GM12878 (cell line): ENCODE data around the gene BDH1. TPM values are rescaled to one million over a fixed set of nuclear protein-coding genes. Genes with fewer than 3 reads are reported as not detected.
"Not testable (repeated sequence)": the region's sequence is repeated elsewhere in the genome, so short reads cannot be mapped to it uniquely, and the experiment has no call there.

Source experiments
- ATAC-seq: fragments of 200-7000 bp; cut with Tn5 transposase; 3 replicates; pipeline ENCODE4 v1.9.1; 2020; ENCODE audit warnings: mild to moderate bottlenecking, moderate library complexity
- BruUV-seq: library from RNA; stranded (reverse); fragments of 400-500 nt; replicated peaks from 2 replicates; lab custom pipeline; 2021; lab: Mats Ljungman, UMichigan
- CTCF ChIA-PET: fragments of 300-600 bp; sonication (Branson Sonifier 250); formaldehyde crosslinking; extraction: SDS; loops from one replicate; lab custom pipeline; 2021; ENCODE audit warnings: inconsistent platforms; lab: Yijun Ruan, JAX
- POLR2A ChIA-PET: fragments of 350-600 bp; formaldehyde crosslinking; extraction: SDS; loops from one replicate; lab custom pipeline; 2021; ENCODE audit warnings: inconsistent platforms; lab: Charles Lee
- RAD21 ChIA-PET: fragments of 300-600 bp; sonication (Branson Sonifier 250); formaldehyde crosslinking; loops from one replicate; lab custom pipeline; 2023; ENCODE audit warnings: antibody characterized with exemption; ENCODE audit not compliant: unreplicated experiment; lab: Charles Lee
- SMC1A ChIA-PET: fragments of 300-600 bp; sonication (Branson Sonifier 250); formaldehyde crosslinking; loops from one replicate; lab custom pipeline; 2023; ENCODE audit not compliant: unreplicated experiment, uncharacterized antibody; lab: Charles Lee
- DNase-seq: peaks from one replicate; pipeline ENCODE4 v3.0.0-alpha.2; 2011; ENCODE audit warnings: low read depth, low spot score
- FAIRE-seq: peaks from 3 replicates; lab custom pipeline; 2011; peaks lifted over from hg19 to GRCh38; lab: Jason Lieb, UNC
- H2AFZ ChIP-seq: 2 replicates; pipeline ENCODE4 v1.6.0; 2011; ENCODE audit warnings: low read depth, low read length, control low read depth; ENCODE audit not compliant: control insufficient read depth
- H3K27ac ChIP-seq: 2 replicates; pipeline ENCODE4 v1.5.1; 2011; ENCODE audit warnings: control low read depth; ENCODE audit not compliant: control insufficient read depth, insufficient read depth
- H3K27me3 ChIP-seq, 2 experiments: replicated peaks in 1 of 2; 2 replicates each; pipeline versions ENCODE4 v1.6.0 to v1.6.1; 2011; ENCODE audit warnings: low read length in 1 of 2; ENCODE audit not compliant: control insufficient read depth in 2 of 2, insufficient read depth in 2 of 2
- H3K36me3 ChIP-seq, 2 experiments: 2 replicates each; pipeline ENCODE4 v1.5.1; 2011; ENCODE audit warnings: low read length in 1 of 2; ENCODE audit not compliant: control insufficient read depth in 2 of 2, insufficient read depth in 2 of 2
- H3K4me1 ChIP-seq: 2 replicates; pipeline ENCODE4 v1.6.1; 2011; ENCODE audit warnings: mild to moderate bottlenecking, low read length, moderate library complexity, mixed read lengths; ENCODE audit not compliant: control insufficient read depth, insufficient read depth
- H3K4me2 ChIP-seq: 2 replicates; pipeline ENCODE4 v1.6.0; 2011; ENCODE audit warnings: control low read depth; ENCODE audit not compliant: control insufficient read depth, insufficient read depth
- H3K4me3 ChIP-seq: fragments of 200-600 bp; sonication (generic); 2 replicates; pipeline ENCODE4 v1.5.1; 2016
- H3K79me2 ChIP-seq: 2 replicates; pipeline ENCODE4 v1.6.0; 2011; ENCODE audit warnings: low read length; ENCODE audit not compliant: control insufficient read depth, insufficient read depth
- H3K9ac ChIP-seq: 2 replicates; pipeline ENCODE4 v1.8.0; 2011; ENCODE audit warnings: low read length, control low read depth, mixed read lengths; ENCODE audit not compliant: control insufficient read depth, insufficient read depth
- H3K9me3 ChIP-seq: replicated peaks from 3 replicates; pipeline ENCODE4 v1.5.1; 2011; ENCODE audit warnings: mild to moderate bottlenecking, low read length; ENCODE audit not compliant: control insufficient read depth, insufficient read depth
- H4K20me1 ChIP-seq: 2 replicates; pipeline ENCODE4 v1.6.0; 2011; ENCODE audit not compliant: control insufficient read depth, insufficient read depth
- ATF2 ChIP-seq: IDR thresholded peaks from 2 replicates; pipeline ENCODE4 v1.6.1; 2012; ENCODE audit warnings: low read length, inconsistent platforms
- BACH1 ChIP-seq: fragments of 450-650 bp; IDR thresholded peaks from 2 replicates; pipeline ENCODE4 v1.6.1; 2017; ENCODE audit warnings: mild to moderate bottlenecking, borderline replicate concordance
- BCL11A ChIP-seq: IDR thresholded peaks from 2 replicates; pipeline ENCODE4 v1.6.1; 2011; ENCODE audit warnings: low read depth, low read length
- BCLAF1 ChIP-seq: fragments of 450-650 bp; IDR thresholded peaks from 2 replicates; pipeline ENCODE4 v1.6.1; 2017; ENCODE audit warnings: antibody characterized with exemption, mild to moderate bottlenecking, moderate library complexity
- CHD4 ChIP-seq: fragments of 200-600 bp; sonication (generic); IDR thresholded peaks from 2 replicates; pipeline ENCODE4 v1.6.1; 2016; ENCODE audit warnings: mild to moderate bottlenecking
- CREB1 ChIP-seq: IDR thresholded peaks from 2 replicates; pipeline ENCODE4 v1.6.1; 2012; ENCODE audit warnings: low read depth, mild to moderate bottlenecking, inconsistent platforms
- HDAC6 ChIP-seq: fragments of 200-600 bp; sonication (generic); IDR thresholded peaks from one replicate; pipeline ENCODE4 v1.8.0; 2017; ENCODE audit warnings: antibody characterized with exemption; ENCODE audit not compliant: unreplicated experiment
- KAT2A ChIP-seq: conservative IDR thresholded peaks from 2 replicates; pipeline ENCODE4 v1.6.1; 2011; ENCODE audit warnings: low read depth, low read length; ENCODE audit not compliant: control insufficient read depth
- NFYB ChIP-seq: IDR thresholded peaks from 2 replicates; pipeline ENCODE4 v1.6.1; 2011; ENCODE audit warnings: low read depth, mild to moderate bottlenecking, low read length, improper control_type of control experiment, moderate library complexity; ENCODE audit not compliant: insufficient read depth
- NRF1 ChIP-seq: conservative IDR thresholded peaks from 2 replicates; pipeline ENCODE4 v1.6.1; 2011; ENCODE audit warnings: mild to moderate bottlenecking, low read depth, low read length, improper control_type of control experiment
- POLR2AphosphoS5 ChIP-seq: IDR thresholded peaks from 2 replicates; pipeline ENCODE4 v1.6.1; 2011; ENCODE audit warnings: mild to moderate bottlenecking, low read length, inconsistent platforms
- RB1 ChIP-seq: fragments of 450-650 bp; formaldehyde crosslinking; IDR thresholded peaks from 2 replicates; pipeline ENCODE4 v1.6.1; 2017; ENCODE audit warnings: mild to moderate bottlenecking, borderline replicate concordance
- SMAD1 ChIP-seq: fragments of 450-650 bp; IDR thresholded peaks from 2 replicates; pipeline ENCODE4 v1.6.1; 2018; ENCODE audit warnings: mild to moderate bottlenecking, low read depth; ENCODE audit not compliant: partially characterized antibody
- WGBS: methylation state at CpG from one replicate; pipeline ENCODE4 v1.1.6; 2016; ENCODE audit warnings: low lambda C conversion rate; ENCODE audit not compliant: insufficient replicate concordance, insufficient coverage; ENCODE audit errors: missing lambda C conversion rate; 5-methylcytosine and 5-hydroxymethylcytosine counted together
- in situ Hi-C: fragments of 300-500 bp; cut with MboI; formaldehyde crosslinking; loops from 9 replicates; pipeline ENCODE4 v1.14.3; 2018; ENCODE audit warnings: mixed read lengths
- intact Hi-C: fragments of 100-400 bp; cut with micrococcal nuclease; formaldehyde crosslinking; loops from one replicate; pipeline ENCODE4 v1.14.2; 2022; ENCODE audit not compliant: unreplicated experiment
- polyA plus RNA-seq, 11 experiments: library from polyadenylated mRNA; depleted of rRNA in 4 of 11; unstranded in 6 of 11; stranded (reverse) in 5 of 11; fragments of >200 nt; fragmentation: Nextera tagmentation in 4 of 11; fragmentation: Illumina TruSeq in 1 of 11; extraction: Ambion mirVana in 4 of 11; extraction: Trizol in 1 of 11; gene quantifications; 1 replicate in 1 of 11; 2 replicates in 10 of 11; pipeline versions ENCODE4 v1.2.1 to v1.2.3, GENCODE V29; 2011 to 2016; ENCODE audit warnings: inconsistent platforms in 2 of 11, missing spikeins in 2 of 11, low read depth in 1 of 11
- total RNA-seq, 4 experiments: library from RNA; depleted of rRNA in 3 of 4; stranded (reverse); fragments of >200 nt in 3 of 4; fragmentation: Illumina TruSeq in 1 of 4; extraction: Trizol in 1 of 4; gene quantifications; 2 replicates each; pipeline versions ENCODE4 v1.2.1 to v1.2.3, GENCODE V29; 2013 to 2021

BDH1 gene
- total and polyA plus RNA-seq, 10 of the 15 experiments (the other 5 are each of a cell fraction or from before 2014, with no cell fraction given), result 11.3 to 84.5 (median 60.3) TPM

DNA sequence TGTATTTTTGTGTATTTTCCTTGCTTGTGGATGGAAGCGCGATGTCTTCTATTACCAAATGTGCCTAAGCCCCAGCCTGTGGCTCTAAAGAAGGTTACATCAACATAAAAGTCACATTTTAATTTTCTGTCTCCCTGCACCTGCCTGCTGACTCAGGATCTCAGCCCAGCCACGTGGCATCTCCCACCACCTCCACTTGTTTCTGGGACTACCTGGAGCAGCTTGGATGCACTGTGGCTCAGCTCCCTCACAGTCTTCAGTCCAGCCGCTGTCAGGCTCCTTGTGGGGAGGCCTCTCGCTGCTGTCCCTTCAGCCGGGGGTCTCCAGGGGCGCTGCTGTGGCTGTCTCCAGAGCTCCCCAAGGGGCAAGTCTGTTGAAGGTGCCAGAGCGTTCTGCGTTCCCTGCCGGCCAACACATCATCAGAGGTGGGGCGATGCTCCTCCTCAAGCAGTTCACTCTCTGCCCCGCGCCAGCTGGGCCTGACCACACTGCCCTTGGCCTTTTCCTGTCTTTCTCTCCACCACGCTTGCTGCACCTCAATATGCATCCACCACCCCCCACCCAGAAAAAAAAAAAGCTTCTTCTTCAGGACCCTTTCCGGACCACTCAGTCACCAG, 47.7 kb upstream of the BDH1 start:
- ChIA-PET POLR2A (no interaction called here), RAD21 (no interaction called here), SMC1A (no interaction called here), CTCF (no interaction called here)
- peaks cover 2% of the 10 kb centered on the region; the same call in 1 of the 2 replicates for H3K4me1 ChIP-seq
- H3K4me2 ChIP-seq, result no peak overlapping the region
- BruUV-seq, result no TSS peak
- H3K9me3 ChIP-seq, result no peaks in the 10 kb centered on the region
- ATAC-seq, result no peak
- no peak for FAIRE-seq
- peaks cover 6 to 7% of the 10 kb centered on the region in 2 experiments for H3K36me3 ChIP-seq
- H3K4me3 ChIP-seq, result no peak overlapping the region
- in situ Hi-C loops (no loop called here), intact Hi-C loops (no loop called here)
- no peaks in the 10 kb centered on the region for H3K27me3 ChIP-seq
- no peak for DNase-seq
- TF ChIP-seq BCLAF1, result no peak
- TF ChIP-seq ATF2, result no peak
- no peak for TF ChIP-seq NFYB
- TF ChIP-seq HDAC6, result no peak
- no peak for TF ChIP-seq SMAD1
- no peak for TF ChIP-seq RB1
- no peak for TF ChIP-seq POLR2AphosphoS5
- no peak for TF ChIP-seq KAT2A
- no peak for TF ChIP-seq NRF1
- TF ChIP-seq BCL11A, result no peak
- no peak for TF ChIP-seq CREB1
- TF ChIP-seq BACH1, result no peak
- TF ChIP-seq CHD4, result no peak
- WGBS, result 92% methylated on average over 12 of the region's 15 CpGs
- H4K20me1 ChIP-seq, result no peaks in the 10 kb centered on the region
- H3K79me2 ChIP-seq, result no peaks in the 10 kb centered on the region
- no peak overlapping the region for H3K9ac ChIP-seq
- no peak overlapping the region for H2AFZ ChIP-seq
- H3K27ac ChIP-seq, result no peak overlapping the region

DNA sequence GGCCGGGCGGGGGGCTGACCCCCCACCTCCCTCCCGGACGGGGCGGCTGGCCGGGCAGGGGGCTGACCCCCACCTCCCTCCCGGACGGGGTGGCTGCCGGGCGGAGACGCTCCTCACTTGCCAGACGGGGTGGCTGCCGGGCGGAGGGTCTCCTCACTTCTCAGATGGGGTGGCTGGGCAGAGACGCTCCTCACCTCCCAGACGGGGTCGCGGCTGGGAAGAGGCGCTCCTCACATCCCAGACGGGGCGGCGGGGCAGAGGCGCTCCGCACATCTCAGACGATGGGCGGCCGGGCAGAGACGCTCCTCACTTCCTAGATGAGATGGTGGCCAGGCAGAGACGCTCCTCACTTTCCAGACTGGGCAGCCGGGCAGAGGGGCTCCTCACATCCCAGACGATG, 46.6 kb upstream of the BDH1 start:
- not testable (repeated sequence) for ATAC-seq
- WGBS, result 94% methylated on average over 14 of the region's 31 CpGs

More for the DNA sequence above, 46.6 kb upstream of the BDH1 start:
- H2AFZ ChIP-seq, FAIRE-seq, H3K36me3 ChIP-seq, H3K4me1 ChIP-seq, intact Hi-C loops, BruUV-seq, H3K9me3 ChIP-seq, H3K27me3 ChIP-seq, H3K9ac ChIP-seq, RAD21 ChIA-PET, SMC1A ChIA-PET, POLR2A ChIA-PET, H3K4me2 ChIP-seq, H4K20me1 ChIP-seq, H3K4me3 ChIP-seq, H3K79me2 ChIP-seq, DNase-seq, H3K27ac ChIP-seq, CTCF ChIA-PET, in situ Hi-C loops: not testable (repeated sequence)
